Measurements from ENCODE around the gene NFIX.

Gene NFIX

DNA sequence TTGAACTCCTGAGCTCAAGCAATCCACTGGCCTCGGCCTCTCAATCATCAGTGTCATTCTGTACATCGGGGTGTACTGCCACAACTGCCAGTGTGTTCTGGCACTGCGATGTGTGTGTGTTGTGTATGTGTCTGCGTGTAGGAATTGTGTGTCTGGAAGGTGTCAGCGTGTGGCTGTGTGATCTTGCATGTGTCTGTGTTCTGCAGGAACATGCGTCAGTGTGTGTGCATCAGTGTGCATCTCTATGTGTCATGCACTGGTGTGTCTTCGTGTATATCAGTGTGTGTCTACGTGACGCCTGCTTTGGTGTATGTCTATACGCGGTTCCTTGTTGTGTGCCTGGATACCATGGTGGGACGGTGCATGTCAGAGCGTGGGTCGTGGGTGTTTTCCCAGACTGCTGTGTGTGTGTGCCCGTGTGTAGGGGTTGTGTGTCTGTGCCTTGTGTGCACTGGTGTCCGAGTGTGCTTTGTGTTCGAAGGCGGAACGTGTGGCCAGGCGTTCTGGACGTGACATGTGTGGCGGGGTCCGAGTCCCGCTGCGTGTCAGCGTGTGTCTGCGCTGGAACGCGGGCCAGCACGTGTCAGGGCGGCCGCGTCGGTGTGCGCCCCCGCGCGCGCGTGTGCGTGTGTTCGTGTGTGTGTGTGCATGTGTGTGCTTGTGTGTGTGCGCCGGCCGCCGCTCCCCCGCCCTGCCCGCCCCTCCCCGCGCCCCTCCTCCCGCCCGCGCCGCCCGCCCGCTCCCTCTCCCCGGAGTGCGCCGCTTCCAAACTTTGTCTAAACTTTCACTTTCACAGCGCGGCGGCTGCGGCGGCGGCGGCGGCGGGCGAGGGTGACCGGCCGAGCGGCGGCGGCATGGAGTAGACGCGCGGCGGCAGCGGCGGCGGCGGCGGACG is at the start of gene NFIX:
NFIX (plus strand) TSS at position 775 of the 895 bp plus-strand sequence. CDS start 363 bp downstream, outside the sequence.
- H3K27me3 ChIP-seq (ENCODE audit: low read depth, low read length), result 0 out of 2 replicates have a peak, but pooled peaks cover 4% of the 10 kb centered on the region
- H3K27ac ChIP-seq (ENCODE audit: low read length), result no peak within 1 kb of the TSS
- peaks cover 5% of the 10 kb centered on the region; the same call in 1 of the 2 replicates for H3K4me1 ChIP-seq (ENCODE audit: low read length)
- H3K79me2 ChIP-seq (ENCODE audit: low read length), result no peaks in the 10 kb centered on the region; the same call in 1 of the 2 replicates
- peak within 1 kb of the TSS; percentile 47 for H3K9ac ChIP-seq (ENCODE audit: low read length)
- H3K9me3 ChIP-seq (ENCODE audit: insufficient read depth, low read length), result no peaks in the 10 kb centered on the region
- no peaks in the 10 kb centered on the region for H3K36me3 ChIP-seq (replicated peaks; ENCODE audit: low read depth, low read length)
- H2AFZ ChIP-seq (ENCODE audit: low read depth, low read length), result peak within 1 kb of the TSS; percentile 75
- H3K4me3 ChIP-seq (ENCODE audit: low read length), result peak within 1 kb of the TSS; percentile 81
- no peak for TF ChIP-seq EZH2phosphoT487 (IDR thresholded peaks at IDR 0.05; ENCODE audit: low read depth)
- TF ChIP-seq, protein P1, sequence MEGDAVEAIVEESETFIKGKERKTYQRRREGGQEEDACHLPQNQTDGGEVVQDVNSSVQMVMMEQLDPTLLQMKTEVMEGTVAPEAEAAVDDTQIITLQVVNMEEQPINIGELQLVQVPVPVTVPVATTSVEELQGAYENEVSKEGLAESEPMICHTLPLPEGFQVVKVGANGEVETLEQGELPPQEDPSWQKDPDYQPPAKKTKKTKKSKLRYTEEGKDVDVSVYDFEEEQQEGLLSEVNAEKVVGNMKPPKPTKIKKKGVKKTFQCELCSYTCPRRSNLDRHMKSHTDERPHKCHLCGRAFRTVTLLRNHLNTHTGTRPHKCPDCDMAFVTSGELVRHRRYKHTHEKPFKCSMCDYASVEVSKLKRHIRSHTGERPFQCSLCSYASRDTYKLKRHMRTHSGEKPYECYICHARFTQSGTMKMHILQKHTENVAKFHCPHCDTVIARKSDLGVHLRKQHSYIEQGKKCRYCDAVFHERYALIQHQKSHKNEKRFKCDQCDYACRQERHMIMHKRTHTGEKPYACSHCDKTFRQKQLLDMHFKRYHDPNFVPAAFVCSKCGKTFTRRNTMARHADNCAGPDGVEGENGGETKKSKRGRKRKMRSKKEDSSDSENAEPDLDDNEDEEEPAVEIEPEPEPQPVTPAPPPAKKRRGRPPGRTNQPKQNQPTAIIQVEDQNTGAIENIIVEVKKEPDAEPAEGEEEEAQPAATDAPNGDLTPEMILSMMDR (IDR thresholded peaks at IDR 0.05; ENCODE audit: low read depth, low read length), result no peak
- no peaks in the 10 kb centered on the region for H4K20me1 ChIP-seq (ENCODE audit: insufficient read depth, low read length)
- H3K4me2 ChIP-seq (ENCODE audit: low read length), result peak within 1 kb of the TSS; percentile 89

DNA sequence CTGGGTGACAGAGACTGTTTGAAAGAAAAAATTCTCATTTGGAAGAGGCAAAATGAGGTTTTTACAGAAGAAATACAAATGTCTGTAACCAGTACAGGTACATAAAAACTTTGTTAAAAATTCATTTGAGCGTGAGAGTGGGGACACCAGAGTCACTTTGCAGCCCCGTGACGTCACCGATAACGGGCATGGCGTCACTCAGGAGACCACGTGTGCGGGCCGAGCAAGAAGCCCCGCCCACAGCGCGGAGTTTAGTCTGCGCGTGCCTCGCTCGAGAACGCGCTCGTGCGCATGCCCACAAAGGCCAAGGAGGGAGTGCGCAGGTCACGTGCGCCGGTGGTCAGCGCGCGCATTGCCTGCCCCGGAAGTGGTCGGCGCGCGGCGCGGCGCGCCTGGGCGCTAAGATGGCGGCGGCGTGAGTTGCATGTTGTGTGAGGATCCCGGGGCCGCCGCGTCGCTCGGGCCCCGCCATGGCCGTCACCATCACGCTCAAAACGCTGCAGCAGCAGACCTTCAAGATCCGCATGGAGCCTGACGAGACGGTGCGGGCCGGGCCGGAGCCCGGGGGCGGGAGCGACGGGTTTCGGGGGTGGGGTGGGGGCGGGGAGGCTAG is 49.7 kb upstream of the NFIX start, which contains the start of gene RAD23A:
RAD23A (plus strand) TSS at position 384 of the 613 bp plus-strand sequence; CDS start at position 471, 87 bp downstream.
- H3K4me3 ChIP-seq (ENCODE audit: low read length), result peak within 1 kb of the TSS; percentile 97
- H3K9ac ChIP-seq (ENCODE audit: low read length), result peak within 1 kb of the TSS; percentile 96
- H2AFZ ChIP-seq (ENCODE audit: low read depth, low read length), result no peak within 1 kb of the TSS
- H3K27me3 ChIP-seq (ENCODE audit: low read depth, low read length), result no peaks in the 10 kb centered on the region
- H3K79me2 ChIP-seq (ENCODE audit: low read length), result peaks cover 69% of the 10 kb centered on the region
- peaks cover 55% of the 10 kb centered on the region for H3K4me1 ChIP-seq (ENCODE audit: low read length)
- H3K4me2 ChIP-seq (ENCODE audit: low read length), result peak within 1 kb of the TSS; percentile 95
- H3K36me3 ChIP-seq (replicated peaks; ENCODE audit: low read depth, low read length), result peaks cover 78% of the 10 kb centered on the region
- H3K9me3 ChIP-seq (ENCODE audit: insufficient read depth, low read length), result no peaks in the 10 kb centered on the region
- TF ChIP-seq, protein P1 (IDR thresholded peaks at IDR 0.05; ENCODE audit: low read depth, low read length), result no peak
- TF ChIP-seq EZH2phosphoT487 (IDR thresholded peaks at IDR 0.05; ENCODE audit: low read depth), result no peak
- peaks cover 19% of the 10 kb centered on the region for H4K20me1 ChIP-seq (ENCODE audit: insufficient read depth, low read length)
- H3K27ac ChIP-seq (ENCODE audit: low read length), result peak within 1 kb of the TSS; percentile 90

DNA sequence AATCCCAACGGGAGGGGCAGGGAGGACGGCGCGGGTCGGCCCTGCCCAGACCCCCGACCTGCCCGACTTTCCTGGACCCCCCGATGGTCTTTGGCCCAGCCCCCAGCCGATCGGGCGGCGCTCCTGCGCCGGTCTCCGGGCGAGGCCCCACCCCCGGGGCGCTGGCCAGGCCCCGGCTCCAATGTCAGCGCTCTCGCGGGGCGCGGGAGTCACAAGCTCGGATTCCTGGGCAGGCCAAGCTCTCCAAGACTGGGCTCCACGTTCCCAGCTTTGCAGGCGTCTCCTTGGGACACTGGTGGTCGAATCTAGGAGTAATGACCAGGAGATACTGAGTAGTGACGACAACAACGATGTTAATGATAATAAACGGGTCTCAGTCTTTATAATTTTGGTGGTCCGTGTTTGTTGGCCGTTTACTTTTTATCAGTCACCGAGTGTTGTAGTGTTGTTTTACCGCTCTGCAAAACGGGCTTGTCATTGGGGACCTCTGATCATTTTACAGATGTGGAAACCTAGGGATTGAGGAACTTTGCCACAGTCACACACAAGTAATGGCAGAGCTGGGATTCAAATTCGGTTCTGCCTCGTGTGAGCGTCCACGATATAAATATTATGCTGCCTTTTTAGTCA is 49.1 kb upstream of the NFIX start:
- H3K9me3 ChIP-seq (ENCODE audit: insufficient read depth, low read length), result no peaks in the 10 kb centered on the region
- peaks cover 13% of the 10 kb centered on the region for H4K20me1 ChIP-seq (ENCODE audit: insufficient read depth, low read length)
- TF ChIP-seq, protein P1 (IDR thresholded peaks at IDR 0.05; ENCODE audit: low read depth, low read length), result no peak
- no peak for TF ChIP-seq EZH2phosphoT487 (IDR thresholded peaks at IDR 0.05; ENCODE audit: low read depth)
- H3K27ac ChIP-seq (ENCODE audit: low read length), result peak overlapping the region; percentile 90
- peak overlapping the region; percentile 95 for H3K4me2 ChIP-seq (ENCODE audit: low read length)
- peaks cover 49% of the 10 kb centered on the region for H3K4me1 ChIP-seq (ENCODE audit: low read length)
- H2AFZ ChIP-seq (ENCODE audit: low read depth, low read length), result no peak overlapping the region
- peaks cover 68% of the 10 kb centered on the region for H3K79me2 ChIP-seq (ENCODE audit: low read length)
- H3K9ac ChIP-seq (ENCODE audit: low read length), result peak overlapping the region; percentile 96
- H3K36me3 ChIP-seq (replicated peaks; ENCODE audit: low read depth, low read length), result peaks cover 76% of the 10 kb centered on the region
- H3K27me3 ChIP-seq (ENCODE audit: low read depth, low read length), result no peaks in the 10 kb centered on the region
- peak overlapping the region; percentile 97 for H3K4me3 ChIP-seq (ENCODE audit: low read length)

Data from OCI-LY3 (cell line).